AG09309 (cell line): ENCODE data around the gene HORMAD2.

Source experiments
- DNase-seq: peaks from one replicate; pipeline ENCODE4 v3.0.0-alpha.2; 2010; ENCODE audit warnings: low read depth
- H3K4me3 ChIP-seq: 2 replicates; pipeline ENCODE4 v1.5.1; 2011; ENCODE audit warnings: mild to moderate bottlenecking, low read depth, low read length, moderate library complexity; ENCODE audit not compliant: control insufficient read depth
- TF ChIP-seq, protein P1 (sequence below): IDR thresholded peaks from 2 replicates; pipeline ENCODE4 v1.5.1; 2011; ENCODE audit warnings: mild to moderate bottlenecking, low read depth, low read length, inconsistent platforms; ENCODE audit not compliant: insufficient read depth, control insufficient read depth; ENCODE audit errors: missing control alignments

HORMAD2 gene

DNA sequence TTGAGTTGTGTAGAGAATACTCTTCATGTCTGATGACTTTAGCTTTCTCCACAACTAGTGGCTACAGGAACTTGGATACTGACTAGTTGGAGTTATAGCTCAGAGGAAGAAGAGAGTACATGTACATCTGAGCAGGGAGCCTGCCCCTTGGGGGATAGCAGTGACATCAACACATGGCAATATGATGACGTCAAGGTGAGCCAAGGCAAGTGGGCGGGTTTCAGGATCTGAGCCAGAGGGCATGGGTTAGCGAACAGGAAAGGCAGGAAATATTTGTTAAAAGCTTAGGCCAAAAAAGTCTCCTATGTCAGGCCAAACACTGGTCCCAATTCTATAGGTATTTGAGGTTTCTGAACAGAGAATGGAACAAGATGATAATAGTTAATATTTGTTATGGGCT is 42.0 kb upstream of the HORMAD2 start:
- TF ChIP-seq, protein P1, sequence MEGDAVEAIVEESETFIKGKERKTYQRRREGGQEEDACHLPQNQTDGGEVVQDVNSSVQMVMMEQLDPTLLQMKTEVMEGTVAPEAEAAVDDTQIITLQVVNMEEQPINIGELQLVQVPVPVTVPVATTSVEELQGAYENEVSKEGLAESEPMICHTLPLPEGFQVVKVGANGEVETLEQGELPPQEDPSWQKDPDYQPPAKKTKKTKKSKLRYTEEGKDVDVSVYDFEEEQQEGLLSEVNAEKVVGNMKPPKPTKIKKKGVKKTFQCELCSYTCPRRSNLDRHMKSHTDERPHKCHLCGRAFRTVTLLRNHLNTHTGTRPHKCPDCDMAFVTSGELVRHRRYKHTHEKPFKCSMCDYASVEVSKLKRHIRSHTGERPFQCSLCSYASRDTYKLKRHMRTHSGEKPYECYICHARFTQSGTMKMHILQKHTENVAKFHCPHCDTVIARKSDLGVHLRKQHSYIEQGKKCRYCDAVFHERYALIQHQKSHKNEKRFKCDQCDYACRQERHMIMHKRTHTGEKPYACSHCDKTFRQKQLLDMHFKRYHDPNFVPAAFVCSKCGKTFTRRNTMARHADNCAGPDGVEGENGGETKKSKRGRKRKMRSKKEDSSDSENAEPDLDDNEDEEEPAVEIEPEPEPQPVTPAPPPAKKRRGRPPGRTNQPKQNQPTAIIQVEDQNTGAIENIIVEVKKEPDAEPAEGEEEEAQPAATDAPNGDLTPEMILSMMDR: no peak
- DNase-seq: no peak
- no peak overlapping the region for H3K4me3 ChIP-seq

DNA sequence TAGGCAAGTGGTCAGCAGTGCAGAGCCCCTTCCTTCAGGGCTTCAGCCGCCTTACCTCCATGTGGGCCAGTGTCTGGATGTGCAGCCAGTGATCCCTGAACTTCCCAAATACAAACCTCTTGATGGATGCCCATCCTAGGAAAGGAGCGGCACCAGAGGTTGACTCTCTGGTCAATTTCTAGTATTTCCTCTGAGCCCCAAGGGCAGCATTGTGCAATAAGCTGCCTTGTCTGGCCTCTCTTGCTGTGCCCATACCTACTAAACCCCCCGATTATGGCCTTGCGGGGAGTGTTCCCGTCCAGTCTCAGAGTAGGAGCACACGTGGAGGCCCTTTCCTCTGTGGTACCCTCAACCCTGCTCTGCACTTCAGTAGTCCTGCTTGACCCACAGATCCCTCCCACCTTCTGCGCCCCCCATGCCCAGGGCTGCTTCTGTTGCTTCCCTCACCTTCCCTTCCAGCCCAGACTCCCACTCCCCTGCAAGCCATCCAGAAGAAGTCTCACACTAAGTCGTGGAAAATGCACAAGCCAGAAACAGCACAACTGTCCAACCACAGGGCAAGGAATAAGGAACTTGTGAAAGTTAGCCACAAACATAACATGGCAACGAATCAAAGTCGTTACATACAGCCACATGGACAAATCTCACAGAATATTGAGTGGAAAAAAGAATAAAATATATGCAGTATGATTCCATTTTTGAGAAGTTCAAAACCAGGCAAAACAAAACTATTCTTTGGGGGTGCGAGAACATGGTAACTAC is 39.6 kb upstream of the HORMAD2 start:
- TF ChIP-seq, protein P1: no peak
- DNase-seq: no peak
- no peak overlapping the region for H3K4me3 ChIP-seq

DNA sequence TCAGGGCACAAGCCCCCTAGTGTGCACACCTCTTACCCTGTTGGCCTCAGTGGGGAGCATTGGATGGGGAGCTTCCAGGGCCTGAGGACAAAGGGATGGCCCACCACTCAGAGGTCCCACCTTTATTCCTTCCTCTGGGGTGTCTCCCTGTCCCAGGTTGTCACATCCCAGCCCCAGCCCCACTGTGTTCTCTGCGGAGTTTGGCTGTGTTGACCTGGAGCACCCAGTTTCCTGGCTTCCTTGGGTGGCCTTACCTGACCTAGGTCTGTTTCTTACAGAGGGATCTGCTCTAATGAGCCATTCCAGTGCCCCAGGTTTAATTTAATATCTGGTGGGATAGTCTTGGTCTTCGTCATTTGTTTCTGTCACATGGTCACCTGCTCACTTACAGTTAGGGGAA is 38.8 kb upstream of the HORMAD2 start:
- TF ChIP-seq, protein P1: no peak
- H3K4me3 ChIP-seq: no peak overlapping the region
- DNase-seq: no peak

DNA sequence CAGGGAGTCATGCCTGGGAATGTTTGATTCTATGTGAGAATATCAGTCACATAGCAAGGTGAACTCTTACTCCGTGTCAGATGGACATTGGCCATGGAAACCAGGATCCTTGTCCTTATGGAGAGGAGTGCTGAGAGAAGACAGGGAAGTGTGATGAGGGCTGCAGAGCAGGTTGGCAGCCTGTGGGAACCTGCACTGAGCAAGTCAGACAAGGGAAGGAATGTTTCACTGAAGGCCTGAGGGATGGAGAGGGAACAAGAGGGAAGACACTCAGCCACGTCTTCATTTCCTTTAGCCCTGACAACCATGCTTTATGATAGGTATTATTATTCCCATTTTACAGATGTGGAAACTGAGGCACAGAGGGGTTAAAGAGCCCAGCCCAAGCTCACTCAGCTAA is 38.4 kb upstream of the HORMAD2 start:
- DNase-seq: no peak
- TF ChIP-seq, protein P1: no peak
- H3K4me3 ChIP-seq: no peak overlapping the region

DNA sequence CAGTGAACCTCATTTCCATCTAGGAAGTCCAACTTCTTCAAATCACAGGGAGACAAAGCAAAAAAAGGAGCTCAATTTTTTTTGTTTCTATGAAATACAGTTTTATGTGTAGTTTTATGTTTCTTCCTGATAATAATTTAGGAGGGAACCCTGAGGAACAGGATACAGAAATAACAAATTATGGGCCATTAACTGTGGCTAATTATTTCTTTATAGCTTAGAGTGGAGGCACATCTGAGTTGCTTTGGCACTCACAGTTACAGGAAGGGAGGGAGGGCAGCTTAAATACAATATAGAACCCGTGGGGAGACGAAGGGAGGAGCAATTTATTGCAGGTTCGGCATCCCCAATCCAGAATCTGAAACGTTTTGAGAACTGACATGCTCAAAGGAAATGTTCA is 37.1 kb upstream of the HORMAD2 start:
- TF ChIP-seq, protein P1: no peak
- H3K4me3 ChIP-seq: no peak overlapping the region
- no peak for DNase-seq

DNA sequence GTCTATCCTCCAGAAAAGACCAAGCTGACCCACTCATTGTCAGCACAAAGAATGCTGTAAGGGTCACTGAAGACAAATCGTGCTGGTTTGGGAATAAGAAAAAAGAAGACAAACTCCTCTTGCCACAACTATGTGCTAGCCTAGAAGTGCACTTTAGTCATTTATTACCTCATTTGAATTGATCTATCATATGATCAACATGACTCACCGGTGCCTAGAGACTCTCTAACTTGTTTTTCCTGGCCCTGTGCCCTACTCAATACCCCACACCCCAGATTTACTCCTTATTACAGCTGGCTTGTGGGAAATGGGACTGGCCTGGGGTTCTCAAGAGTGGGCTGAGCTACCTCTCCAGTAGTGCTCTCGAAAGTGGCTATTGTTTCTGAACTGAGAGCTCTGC is 35.9 kb upstream of the HORMAD2 start:
- TF ChIP-seq, protein P1: no peak
- no peak overlapping the region for H3K4me3 ChIP-seq
- peak; percentile 35 for DNase-seq
